Measurements from ENCODE around the gene THADA.

THADA gene

DNA sequence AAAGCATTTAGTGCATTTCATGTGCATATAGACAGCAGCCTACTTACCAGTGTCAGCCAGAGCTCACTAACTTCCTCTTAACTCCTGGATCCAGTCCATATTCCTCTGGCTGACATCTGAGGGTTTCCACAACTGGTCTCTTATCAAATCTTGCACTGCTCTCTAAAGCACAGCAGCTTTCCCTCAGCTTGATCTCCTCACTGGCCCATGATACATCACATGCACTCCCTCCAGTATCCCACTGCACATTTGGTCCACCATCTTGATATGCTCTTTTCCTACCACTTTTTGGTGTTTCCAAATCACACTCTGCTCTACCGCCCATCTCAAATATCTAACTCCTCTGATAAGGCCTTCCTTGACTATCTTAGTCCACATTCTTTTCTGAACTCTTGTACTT lies 264.4 kb downstream of the THADA start:
- no peak for DNase-seq

DNA sequence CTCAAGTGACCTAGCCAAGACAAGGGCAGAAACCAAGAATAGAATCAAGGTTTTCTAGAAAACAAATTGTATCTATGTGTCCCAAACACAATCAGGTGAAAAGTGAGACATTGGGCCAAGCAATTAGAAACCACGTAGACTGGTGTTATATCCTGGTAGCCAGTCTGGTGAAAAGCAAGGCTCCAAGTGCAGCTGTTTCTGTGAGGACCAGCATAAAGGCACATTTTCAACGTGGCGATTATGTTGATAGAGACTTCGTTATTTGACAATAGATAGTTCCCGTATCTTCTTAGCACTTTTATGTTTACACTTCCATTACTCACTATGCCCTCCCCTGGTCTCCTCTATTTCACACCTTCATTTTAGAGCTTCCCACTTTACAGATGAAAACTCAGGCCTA lies 266.2 kb downstream of the THADA start:
- DNase-seq, result no peak

DNA sequence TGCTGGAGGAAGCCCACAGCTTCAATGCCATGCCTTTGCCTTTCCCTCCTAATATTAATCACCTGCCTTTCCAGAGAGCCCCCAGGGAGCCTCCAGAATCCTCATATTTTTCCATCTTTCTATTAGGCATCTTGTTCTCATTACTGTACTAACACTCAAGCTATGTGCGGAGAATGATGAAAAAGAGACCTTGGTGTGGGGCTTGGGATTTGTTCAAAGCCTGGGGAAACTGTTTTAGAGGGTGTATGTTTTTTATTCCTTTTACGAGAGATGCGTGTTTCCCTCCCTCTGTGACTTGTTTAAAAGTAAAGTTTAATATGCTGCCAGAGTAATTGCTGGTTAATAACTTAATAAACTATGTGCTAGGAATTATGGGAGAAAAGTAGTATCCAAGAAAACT lies 267.0 kb downstream of the THADA start:
- DNase-seq, result no peak

DNA sequence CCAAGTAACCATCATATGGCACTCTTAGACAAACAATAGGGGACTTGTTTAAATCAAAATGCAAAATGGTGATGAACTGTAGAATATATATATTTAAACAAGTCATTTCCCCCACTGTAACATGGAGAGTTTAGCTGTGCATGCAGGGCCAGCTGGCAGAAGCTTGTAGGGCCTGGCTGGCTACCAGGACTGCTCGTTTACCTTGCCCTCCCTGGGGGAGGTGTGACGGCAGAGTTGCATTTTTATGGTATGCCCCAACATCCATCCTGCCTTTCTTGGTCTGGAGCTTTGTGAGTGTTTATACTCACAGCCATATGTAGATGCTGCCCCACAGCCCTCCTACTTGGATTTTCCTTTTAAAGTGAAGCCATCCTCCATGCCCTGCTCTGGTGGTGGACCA lies 267.7 kb downstream of the THADA start:
- DNase-seq, result no peak

DNA sequence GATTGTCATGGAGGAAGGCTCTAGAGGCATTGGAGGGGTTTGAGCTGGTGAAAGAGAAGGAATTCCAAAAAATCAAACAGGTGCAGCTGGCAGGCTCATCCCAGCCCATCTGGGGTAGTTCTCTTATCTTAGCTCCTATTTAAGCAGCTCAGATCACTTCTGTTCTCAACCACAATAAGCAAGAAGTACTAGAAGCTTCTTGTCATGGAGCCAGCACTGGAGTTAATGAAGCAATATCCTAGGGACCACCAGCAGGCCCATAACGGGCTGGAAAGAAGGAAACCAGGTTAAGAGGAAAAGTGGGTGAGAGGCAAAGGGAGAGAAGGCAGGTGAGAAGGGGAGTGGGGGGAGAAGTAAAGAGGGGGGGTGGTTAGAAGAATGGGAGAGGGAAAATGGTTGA lies 268.7 kb downstream of the THADA start:
- DNase-seq, result no peak

DNA sequence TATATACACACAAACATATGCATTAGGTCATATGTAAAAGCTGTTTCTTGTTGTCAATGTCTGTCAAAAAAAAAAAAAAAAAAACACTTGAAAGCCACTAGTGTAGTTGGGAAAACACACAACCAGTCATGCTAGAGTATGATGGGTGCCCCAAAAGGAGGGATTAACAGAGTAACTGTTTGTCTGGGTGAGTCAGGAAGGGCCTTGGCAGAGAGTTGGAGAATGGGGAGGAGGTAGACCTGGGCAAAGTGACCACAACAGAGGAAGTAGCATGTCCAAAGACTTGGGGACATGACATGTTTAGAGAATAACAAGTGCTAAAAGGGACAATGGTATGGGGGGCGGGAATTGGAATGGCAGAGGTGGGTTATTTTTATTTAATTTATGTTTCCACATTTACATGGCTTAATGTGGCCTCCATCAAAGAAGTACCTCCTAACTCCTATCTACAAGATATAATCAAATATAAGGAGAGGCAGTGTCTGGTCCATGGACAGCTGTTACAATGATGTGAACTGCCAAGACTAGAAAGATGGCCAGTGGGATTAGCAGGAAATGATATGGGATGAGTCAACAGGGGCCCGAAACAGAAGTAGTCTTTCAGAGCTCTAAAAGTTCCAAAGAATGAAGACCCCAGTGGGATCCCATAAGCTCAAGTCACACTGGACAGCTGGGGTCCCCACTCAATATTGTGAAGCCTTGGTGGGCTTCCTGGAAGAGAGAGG lies 269.6 kb downstream of the THADA start:
- no peak for DNase-seq

DNA sequence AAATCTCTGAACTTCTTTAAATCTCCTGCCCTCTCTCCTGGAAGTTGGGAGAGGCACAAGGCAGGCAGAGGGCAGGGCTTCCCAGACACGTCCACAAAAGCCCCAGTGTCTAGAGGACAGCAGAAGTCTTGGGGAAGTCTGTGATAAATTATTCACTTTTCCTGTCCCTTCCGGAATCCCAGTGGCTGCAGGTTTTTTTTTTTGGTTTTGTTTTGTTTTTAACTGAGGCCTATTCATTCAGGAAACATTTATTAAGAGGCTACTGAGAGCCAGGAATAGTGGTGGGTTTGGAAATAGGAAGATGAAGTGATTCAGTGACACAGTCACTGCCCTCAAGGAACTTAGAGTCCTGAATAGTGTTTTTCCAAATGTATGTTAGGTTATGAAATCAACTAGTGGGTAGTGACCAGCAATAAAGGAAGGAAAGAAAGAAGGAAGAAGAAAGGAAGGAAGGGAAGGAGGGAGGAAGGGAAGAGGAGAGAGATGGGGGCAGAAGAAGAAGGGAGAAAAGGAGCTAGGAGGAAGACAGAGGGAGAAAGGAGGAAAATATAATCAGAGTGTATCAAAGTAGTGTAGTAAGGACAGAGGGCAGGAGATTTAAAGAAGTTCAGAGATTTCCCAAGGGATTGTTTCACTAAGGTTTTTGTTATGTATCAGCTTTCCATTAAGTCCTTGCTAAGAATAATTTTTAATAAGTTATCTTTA lies 270.6 kb downstream of the THADA start:
- no peak for DNase-seq

DNA sequence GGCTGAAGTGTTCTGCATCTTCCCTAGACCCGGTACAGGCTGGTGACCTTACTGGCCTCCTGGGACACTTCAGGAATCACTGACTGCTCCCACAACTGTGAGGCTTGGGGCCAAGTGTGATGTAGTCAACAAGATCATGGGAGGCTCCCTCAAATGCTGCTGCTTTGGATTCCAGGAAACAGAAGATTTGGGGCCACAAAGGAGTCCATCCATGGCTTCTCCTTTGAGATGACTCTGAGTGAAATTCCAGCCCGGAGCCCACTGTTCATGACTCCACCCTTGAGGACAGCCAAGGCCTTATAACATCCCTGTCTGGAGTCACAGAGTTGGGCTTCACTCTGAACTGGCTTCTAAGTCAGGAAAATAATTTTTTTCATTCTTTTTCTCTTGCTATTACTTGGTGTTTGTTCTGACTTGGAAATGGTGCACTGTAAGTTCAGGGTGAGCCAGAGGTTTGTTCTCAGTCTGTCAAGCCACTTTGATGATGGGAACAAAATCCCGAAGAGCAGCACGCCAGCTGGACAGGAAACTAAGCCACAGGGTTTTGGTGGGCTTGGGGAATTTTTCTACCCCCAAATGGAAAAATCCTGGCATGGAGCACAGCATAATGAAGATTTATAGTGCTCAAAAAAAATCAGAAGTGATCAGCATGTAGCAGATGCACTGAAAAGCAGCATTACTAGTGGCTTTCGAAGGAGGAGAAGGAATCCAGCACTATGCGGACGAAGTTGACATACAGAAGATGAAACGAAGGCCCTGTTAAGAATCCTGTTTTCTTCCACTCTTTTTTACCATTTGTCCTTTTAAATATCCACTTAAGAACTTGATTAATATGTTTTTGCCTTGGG lies 271.4 kb downstream of the THADA start:
- no peak for DNase-seq

DNA sequence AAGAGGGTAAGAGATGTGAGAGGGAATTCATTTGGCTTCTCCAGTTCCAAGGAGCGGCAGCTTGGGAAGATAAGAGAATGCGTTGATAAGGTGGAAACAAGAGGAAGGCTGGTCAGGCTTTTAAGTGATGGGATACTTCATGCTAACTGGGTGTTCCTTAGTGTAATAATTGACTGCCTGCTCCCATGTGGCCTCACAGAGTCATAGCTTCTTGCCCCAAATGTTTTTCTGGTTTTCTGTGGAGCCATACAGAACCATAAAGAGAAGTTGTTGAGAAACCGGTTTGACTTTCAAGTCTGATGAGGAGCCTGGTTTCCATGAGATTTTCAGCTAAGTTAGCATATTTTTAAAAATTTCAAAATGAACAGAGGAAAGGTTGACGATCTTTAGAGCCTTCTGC lies 272.0 kb downstream of the THADA start:
- DNase-seq, result no peak

DNA sequence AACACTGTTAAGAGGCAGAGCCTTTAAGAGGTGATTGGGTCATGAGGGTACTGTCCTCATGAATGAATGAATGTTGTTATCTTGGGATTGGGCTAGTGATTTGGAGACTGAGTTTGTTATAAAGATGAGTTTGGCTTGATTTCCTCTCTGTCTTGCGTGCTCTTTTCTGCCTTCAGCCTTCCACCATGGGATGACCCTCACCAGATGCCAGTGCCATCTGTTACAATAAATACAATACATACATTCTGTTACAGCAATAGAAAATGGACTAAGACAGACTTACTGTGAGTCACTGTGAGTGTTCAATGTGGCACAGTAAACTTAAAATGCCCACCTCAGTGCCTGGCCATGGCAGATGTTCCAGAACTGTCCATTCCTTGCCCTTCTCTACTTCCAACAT lies 274.4 kb downstream of the THADA start:
- no peak for DNase-seq

DNA sequence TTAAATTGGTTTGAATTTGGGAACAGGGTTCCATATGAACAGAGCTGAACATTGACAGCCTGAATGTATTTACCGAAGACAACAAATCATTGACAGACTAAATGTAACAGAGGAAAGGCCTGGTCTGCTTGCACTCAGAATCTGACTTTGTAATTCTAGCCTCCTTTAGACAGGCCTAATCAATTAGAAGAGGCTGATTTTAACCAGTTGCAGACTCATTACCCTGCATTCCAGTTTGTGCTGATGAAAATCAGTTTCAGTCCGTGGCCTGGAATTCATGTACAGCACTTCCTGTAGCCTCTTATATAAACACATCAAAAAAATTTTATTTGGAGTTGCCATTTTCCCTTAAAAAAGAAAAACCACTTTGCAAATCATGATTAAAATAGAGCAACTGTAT lies 276.3 kb downstream of the THADA start:
- no peak for DNase-seq

DNA sequence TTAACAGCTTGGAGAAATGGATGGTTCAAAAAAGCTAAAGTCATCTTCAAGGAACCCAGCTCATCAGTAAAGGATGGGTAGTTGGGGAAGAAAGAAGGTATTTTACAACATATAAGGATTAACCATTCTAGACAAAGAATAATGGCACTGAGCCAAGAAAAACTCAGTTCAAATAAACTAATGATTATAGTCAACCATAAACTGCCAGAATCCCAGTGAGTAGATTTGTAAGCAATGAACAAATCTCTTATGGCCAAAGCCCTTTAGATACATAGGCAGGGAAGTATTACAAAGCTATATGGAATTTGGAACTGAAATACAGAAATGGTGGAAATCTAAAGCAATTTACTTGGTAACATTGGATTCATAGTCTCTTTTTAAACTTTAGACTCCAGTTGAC lies 277.0 kb downstream of the THADA start:
- no peak for DNase-seq

DNA sequence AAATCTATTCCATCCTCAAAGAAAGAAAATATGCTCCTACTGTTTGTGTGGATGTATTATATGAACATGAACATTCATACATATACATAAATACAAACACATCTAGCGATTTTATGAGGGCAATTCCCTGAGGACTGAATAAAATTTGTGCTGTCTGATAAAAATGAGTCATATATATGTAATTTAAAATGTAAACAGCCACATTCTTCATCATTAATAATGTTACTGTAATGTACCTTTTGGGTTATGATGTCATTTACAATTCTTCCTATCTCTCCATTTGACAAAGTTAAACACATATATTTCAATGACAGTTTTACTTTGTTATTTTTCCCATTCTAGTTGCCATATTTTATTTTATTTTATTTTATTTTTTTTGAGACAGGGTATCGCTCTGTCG lies 278.2 kb downstream of the THADA start:
- no peak for DNase-seq

DNA sequence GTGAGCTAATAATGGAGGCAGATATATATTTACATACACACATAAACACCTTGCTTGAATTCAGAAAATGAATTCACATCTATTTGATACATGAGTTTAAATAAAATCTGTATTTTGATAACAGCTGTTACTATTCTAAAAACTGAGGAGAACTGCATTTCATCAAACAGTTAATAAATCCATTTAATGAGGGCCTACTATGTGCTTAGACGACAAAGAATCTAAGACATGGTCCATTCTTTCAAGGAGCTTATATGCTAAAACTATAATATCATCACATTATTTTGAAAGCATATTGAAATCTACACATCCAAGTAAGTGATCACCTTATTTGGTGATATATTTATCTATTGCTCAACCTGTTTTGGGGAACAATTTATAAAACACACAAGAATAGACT lies 278.6 kb downstream of the THADA start:
- no peak for DNase-seq

DNA sequence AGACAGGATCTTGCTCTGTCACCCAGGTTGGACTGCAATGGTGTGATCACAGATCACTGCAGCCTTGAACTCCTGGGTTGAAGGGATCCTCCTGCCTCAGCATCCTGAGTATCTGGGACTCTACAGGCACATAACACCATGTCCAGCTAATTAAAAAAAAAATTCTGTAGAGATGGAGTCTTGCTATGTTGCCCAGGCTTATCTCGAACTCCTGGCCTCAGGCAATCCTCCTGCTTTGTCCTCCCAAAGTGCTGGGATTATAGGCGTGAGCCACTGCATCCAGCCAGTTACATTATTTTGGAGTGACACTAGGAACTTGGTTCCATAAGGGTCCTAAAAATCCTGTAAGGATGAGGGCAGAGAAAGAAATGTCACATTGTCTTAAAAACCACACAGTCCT lies 280.4 kb downstream of the THADA start:
- no peak for DNase-seq

DNA sequence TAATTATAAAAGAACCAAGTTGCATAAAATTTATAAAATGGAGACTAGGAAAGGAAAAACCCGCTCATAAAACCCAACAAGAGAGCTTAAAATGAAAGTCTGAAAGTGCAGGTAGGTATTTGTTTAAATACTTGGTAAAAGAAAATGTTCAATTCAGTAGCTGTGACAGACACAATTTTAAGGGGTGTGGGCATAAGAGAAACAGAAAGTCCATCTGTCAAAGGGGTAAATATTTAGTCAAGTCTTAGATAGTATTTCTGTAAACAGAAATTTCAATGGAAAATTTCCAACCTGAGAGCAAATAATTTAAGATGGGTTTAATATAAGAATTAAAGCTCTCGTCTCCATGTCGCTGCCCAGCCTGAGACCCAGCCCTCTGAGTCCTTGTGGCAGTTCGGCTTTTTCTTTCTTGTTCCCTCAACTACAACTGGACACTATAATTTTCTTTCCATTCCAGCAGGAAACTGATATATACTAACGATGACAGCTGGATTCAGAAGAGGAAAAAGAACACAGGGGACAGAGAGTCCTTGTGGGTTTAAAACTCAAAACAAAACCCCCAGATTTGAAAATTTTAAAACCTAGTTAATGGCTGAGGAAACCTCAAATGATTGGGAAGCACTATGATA lies 281.4 kb downstream of the THADA start:
- no peak for DNase-seq

DNA sequence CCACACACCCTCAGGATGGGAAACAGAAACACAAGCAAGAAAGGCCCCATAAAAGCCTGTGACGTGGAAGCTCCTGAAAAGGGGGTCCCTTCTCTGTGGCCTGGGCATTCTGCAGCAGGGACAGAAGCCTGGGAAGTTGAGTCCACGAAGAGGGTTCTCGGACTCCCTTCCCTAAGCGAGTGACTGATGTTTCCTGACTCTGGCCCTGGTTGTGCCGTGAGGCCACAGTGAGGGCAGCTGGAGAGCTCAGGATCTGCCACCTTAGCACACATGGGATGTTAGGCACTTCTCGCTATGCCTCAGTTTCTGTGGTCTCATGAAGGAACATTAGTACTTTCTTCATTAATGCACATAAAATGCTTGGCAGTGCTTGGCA lies 282.2 kb downstream of the THADA start:
- no peak for DNase-seq

DNA sequence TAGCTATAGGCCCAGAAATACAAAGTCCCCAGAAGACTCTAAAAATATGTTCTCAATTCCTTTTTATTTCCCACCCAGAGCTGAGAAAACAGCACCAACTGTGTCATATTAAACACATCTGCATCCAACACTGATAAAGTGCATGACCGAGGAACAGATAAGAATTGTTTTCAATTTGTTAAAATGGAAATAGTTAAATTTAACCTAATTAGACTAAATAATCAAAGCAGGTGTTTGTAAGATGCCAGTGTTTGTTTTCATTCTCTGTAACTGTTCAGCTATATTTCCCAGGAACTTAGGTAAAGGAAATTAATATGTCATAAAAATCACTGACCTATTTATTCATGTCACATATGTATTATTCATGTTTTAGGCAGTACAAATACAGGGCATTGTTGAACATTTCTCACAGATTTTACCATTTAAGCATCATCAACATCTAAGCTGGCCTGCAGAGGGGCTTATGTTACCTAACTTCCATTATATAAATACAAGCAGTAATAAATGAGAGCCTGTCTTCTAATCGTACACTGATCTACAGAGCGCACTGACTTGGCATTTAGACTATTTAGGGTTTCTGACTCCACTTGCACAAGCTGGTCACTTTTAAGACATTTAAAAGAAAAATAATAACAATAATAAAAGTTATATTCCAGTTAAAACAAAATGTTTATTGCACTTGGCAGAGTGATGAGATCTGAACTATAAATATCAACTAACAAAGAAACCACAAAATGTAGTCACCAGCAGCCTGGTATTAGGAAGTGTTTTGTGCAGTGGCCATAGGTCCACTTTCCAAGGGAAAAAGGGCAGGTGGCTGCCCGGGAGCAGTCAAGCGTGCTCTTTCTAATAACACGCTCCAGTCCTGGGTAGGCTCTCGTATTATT lies 282.8 kb downstream of the THADA start:
- DNase-seq, result no peak

DNA sequence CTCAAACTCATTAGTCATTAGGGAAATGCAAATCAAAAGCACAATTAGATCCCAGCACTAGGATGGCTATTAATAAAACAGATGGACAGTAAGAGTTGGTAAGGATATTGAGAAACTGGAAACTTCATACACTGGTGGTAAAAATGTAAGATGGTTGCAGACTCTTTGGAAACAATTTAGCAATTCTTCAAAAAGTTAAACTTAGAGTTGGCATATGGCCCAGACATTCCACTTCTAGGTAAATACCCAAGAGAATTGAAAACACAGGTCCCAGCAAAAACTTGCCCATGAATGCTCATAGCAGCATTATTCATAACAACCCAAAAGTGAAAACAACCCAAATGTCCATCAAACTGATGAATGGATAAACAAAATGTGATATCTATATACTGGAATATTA lies 284.6 kb downstream of the THADA start:
- no peak for DNase-seq

DNA sequence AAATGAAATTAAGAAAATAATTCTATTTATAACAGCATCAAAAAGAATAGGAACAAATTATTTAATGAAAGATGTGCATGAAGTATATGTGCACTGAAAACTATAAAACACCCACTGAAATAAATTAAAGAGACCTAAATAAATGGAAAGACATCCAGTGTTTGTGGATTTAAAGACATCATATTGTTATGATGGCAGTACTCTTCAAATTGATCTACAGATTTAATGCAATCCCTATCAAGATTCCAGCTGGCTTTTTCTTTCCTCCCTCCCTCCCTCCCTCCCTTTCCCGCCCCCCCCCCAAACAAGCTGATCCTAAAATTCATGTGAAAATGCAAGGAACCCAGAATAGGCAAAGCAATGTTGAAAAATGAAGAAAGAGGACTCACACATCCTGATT lies 285.9 kb downstream of the THADA start:
- no peak for DNase-seq

DNA sequence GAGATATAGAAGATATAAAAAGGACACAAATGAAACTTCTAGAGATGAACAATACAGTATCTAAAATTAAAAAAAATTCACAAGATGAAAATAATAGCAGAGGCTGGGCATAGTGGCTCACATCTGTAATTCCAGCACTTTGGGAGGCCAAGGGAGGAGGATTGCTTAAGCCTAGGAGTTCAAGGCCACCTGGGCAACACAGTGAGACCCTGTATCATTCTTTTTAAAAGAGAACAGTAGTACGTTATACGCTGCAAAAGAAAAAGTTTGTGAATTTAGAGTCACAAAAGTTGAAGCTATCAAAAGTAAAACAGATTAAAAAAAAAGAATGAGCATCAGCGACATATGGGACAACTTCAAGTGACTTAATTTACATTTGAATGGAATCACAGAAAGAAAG lies 287.9 kb downstream of the THADA start:
- DNase-seq, result no peak

Data from anterior cingulate cortex (tissue), 58 donors.